MCF 10A (cell line): ENCODE measurements around the gene LIPI. TPM values are rescaled to one million over a fixed set of nuclear protein-coding genes. Genes with fewer than 3 reads are reported as not detected.

Source experiments
- BruUV-seq: library from RNA; stranded (reverse); fragments of 400-500 nt; replicated peaks from 2 replicates; lab custom pipeline; 2021; lab: Mats Ljungman, UMichigan
- CTCF ChIA-PET: fragments of 300-600 bp; sonication (Branson Sonifier 250); formaldehyde crosslinking; extraction: SDS; loops from one replicate; lab custom pipeline; 2021; ENCODE audit warnings: antibody characterized with exemption, inconsistent platforms; lab: Yijun Ruan, JAX
- POLR2A ChIA-PET: fragments of 300-600, 350-650 bp; sonication (Branson Sonifier 250); formaldehyde crosslinking; extraction: SDS; loops from one replicate; lab custom pipeline; 2020; ENCODE audit warnings: antibody characterized with exemption, inconsistent platforms; lab: Yijun Ruan, JAX
- DNase-seq: peaks from one replicate; pipeline ENCODE4 v3.0.0-alpha.2; 2018; ENCODE audit not compliant: unreplicated experiment
- H3K27ac Mint-ChIP-seq: one replicate; pipeline ENCODE4 v1.8.0; 2022; ENCODE audit warnings: mild to moderate bottlenecking, low read depth, mixed read lengths; ENCODE audit not compliant: unreplicated experiment
- H3K27me3 Mint-ChIP-seq: one replicate; pipeline ENCODE4 v1.8.0; 2022; ENCODE audit warnings: mixed read lengths; ENCODE audit not compliant: insufficient read depth, unreplicated experiment
- H3K36me3 Mint-ChIP-seq: one replicate; pipeline ENCODE4 v1.8.0; 2022; ENCODE audit warnings: mild to moderate bottlenecking, moderate library complexity, mixed read lengths; ENCODE audit not compliant: insufficient read depth, unreplicated experiment
- H3K4me1 Mint-ChIP-seq: one replicate; pipeline ENCODE4 v1.8.0; 2022; ENCODE audit warnings: mixed read lengths; ENCODE audit not compliant: insufficient read depth, unreplicated experiment
- H3K4me3 Mint-ChIP-seq: one replicate; pipeline ENCODE4 v1.8.0; 2022; ENCODE audit warnings: mild to moderate bottlenecking, moderate library complexity, mixed read lengths; ENCODE audit not compliant: unreplicated experiment
- H3K9me3 Mint-ChIP-seq: one replicate; pipeline ENCODE4 v1.8.0; 2022; ENCODE audit warnings: mixed read lengths; ENCODE audit not compliant: unreplicated experiment
- CTCF ChIP-seq: fragments of 200-600 bp; IDR thresholded peaks from one replicate; pipeline ENCODE4 v1.8.0; 2022; ENCODE audit warnings: antibody characterized with exemption, mild to moderate bottlenecking; ENCODE audit not compliant: unreplicated experiment
- intact Hi-C: fragments of 100-400 bp; cut with micrococcal nuclease; formaldehyde crosslinking; loops from 2 replicates; pipeline ENCODE4 v1.14.1; 2022
- total RNA-seq: library from RNA; stranded (reverse); gene quantifications from 2 replicates; pipeline ENCODE4 v1.2.3, GENCODE V29; 2022

LIPI gene
- total RNA-seq, 1 experiment from 2014 or later: not detected

- intact Hi-C loops: no loop called here
- TF ChIP-seq CTCF: no peak
- POLR2A ChIA-PET: interaction anchor here (0.6 kb wide), 1 partner anchor 1711 kb away, joined by 4 read pairs; no protein-coding TSS in a partner anchor
- H3K27me3 Mint-ChIP-seq: no peaks in the 10 kb centered on the region
- no peak for DNase-seq
- no peak overlapping the region for H3K4me3 Mint-ChIP-seq
- H3K9me3 Mint-ChIP-seq: no peaks in the 10 kb centered on the region
- H3K4me1 Mint-ChIP-seq: no peaks in the 10 kb centered on the region
- no peaks in the 10 kb centered on the region for H3K36me3 Mint-ChIP-seq
- CTCF ChIA-PET: interaction anchor here (0.6 to 3.0 kb wide), 4 partner anchors 12 to 1306 kb away, joined by 3 to 15 read pairs (median 6); no protein-coding TSS in a partner anchor
- no peak overlapping the region for H3K27ac Mint-ChIP-seq
- no TSS peak for BruUV-seq
Measured at GRCh38 chr21:14241297-14241696, 30.5 kb upstream of the LIPI start.

GRCh38 chr21:14239281-14239680, 28.5 kb upstream of the LIPI start:
- no peak overlapping the region for H3K4me3 Mint-ChIP-seq
- ChIA-PET POLR2A (no interaction called here), CTCF (interaction anchor here (0.6 to 3.1 kb wide), 4 partner anchors 14 to 1226 kb away, joined by 3 to 15 read pairs (median 8); no protein-coding TSS in a partner anchor)
- no peaks in the 10 kb centered on the region for H3K9me3 Mint-ChIP-seq
- H3K4me1 Mint-ChIP-seq: no peaks in the 10 kb centered on the region
- no peak overlapping the region for H3K27ac Mint-ChIP-seq
- TF ChIP-seq CTCF: no peak
- no TSS peak for BruUV-seq
- DNase-seq: no peak
- no peaks in the 10 kb centered on the region for H3K27me3 Mint-ChIP-seq
- no peaks in the 10 kb centered on the region for H3K36me3 Mint-ChIP-seq
- intact Hi-C loops: no loop called here

GRCh38 chr21:14236180-14236579, 25.4 kb upstream of the LIPI start:
- Mint-ChIP-seq H3K27me3 (no peaks in the 10 kb centered on the region), H3K9me3 (no peaks in the 10 kb centered on the region), H3K4me3 (no peak overlapping the region), H3K36me3 (no peaks in the 10 kb centered on the region), H3K4me1 (no peaks in the 10 kb centered on the region), H3K27ac (no peak overlapping the region)
- no peak for DNase-seq
- POLR2A ChIA-PET: no interaction called here
- no peak for TF ChIP-seq CTCF
- intact Hi-C loops: no loop called here
- CTCF ChIA-PET: no interaction called here
- BruUV-seq: no TSS peak

GRCh38 chr21:14235101-14235500, 24.3 kb upstream of the LIPI start:
- no peak overlapping the region for H3K4me3 Mint-ChIP-seq
- no peaks in the 10 kb centered on the region for H3K27me3 Mint-ChIP-seq
- peaks cover 5% of the 10 kb centered on the region for H3K9me3 Mint-ChIP-seq
- POLR2A ChIA-PET: no interaction called here
- BruUV-seq: no TSS peak
- no peak for TF ChIP-seq CTCF
- DNase-seq: no peak
- CTCF ChIA-PET: no interaction called here
- intact Hi-C loops: no loop called here
- no peaks in the 10 kb centered on the region for H3K36me3 Mint-ChIP-seq
- no peak overlapping the region for H3K27ac Mint-ChIP-seq
- H3K4me1 Mint-ChIP-seq: no peaks in the 10 kb centered on the region
